SKM-1 (cell line): ENCODE results near the gene RNASE2.
A peak's percentile ranks its signal among the peaks of the same experiment; 100 is the strongest.
"Not testable (repeated sequence)": the region's sequence is repeated elsewhere in the genome, so short reads cannot be mapped to it uniquely, and the experiment has no call there.

Experiments
- DNase-seq: peaks from one replicate; lab custom pipeline; 2025; ENCODE audit not compliant: unreplicated experiment; lab: John Stamatoyannopoulos, UW

RNASE2 gene

DNA sequence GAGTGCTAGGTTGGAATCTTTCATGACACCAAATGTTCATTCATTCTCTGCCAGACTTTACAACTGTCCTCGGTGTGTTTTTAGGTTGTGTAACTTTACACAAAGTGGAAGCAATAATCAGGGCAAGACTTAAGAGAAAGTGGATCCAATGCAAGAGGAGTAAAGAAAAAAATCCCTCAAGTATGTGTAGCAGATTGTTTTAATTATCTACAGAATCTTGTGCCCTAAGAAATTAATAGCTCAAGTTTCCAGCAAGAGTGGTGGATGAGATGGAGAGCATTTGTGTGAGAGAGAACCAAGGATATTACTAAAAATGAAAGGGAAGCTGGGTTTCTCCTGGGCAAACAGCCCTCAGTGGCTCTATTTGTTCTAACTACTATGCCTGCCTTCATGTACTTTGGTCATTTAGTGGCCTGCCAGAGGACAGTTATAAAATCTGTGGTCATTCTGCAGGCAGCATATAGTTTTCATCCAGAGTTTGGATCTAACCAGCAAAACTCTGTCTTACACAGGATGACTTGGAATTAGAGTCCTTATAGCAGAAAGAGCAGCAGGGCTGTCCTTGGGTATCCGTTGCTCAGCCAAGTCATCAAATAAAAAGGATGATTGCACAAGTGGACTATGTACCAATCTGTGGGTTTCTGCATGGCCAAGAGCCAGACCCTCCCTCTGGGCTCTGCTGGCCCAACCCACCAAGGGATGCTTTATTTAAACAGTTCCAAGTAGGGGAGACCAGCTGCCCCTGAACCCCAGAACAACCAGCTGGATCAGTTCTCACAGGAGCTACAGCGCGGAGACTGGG lies at the start of gene RNASE2:
RNASE2 (plus strand) TSS at position 752 of the 802 bp plus-strand sequence. CDS start 285 bp downstream, outside the sequence.
- DNase-seq, result peak; percentile 51

DNA sequence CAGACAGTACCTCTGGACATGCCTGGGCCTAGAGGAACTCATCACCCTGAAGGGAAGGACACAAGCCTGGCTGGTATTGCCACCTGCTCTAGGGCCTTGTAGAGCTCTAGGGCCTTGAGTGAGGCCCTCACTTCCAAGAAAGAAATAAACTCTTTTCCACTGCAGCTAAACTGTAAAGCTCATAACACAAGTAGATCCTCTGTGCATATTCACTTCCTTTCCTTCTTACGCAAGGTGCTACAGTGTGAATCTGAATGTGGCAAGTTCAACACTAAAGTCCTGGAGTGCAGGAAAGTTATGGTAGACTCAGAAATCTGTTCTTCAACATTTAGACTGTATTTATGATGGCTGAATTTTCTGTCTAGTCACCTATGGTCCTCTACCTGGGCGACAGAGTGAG lies 49.6 kb upstream of the RNASE2 start:
- DNase-seq, result peak; percentile 16

DNA sequence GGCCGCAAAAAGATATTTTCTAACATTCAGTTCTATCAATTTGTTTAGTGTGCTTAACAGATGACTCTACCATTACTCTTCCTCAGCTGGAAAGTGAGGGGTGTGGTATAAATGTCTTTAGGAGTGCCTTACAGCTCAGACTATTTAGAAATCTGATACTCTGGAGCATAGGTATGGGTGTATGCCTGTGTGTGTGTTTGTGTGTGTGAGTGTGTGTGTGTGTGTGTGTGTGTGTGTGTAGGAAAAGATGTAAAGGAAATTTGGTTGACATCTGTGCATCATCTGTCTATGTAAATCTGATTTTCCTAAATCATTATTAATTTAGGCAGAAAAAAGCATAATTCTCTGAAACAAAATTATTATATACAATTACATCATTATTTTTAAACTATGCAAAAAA lies 48.1 kb upstream of the RNASE2 start:
- DNase-seq, result no peak

DNA sequence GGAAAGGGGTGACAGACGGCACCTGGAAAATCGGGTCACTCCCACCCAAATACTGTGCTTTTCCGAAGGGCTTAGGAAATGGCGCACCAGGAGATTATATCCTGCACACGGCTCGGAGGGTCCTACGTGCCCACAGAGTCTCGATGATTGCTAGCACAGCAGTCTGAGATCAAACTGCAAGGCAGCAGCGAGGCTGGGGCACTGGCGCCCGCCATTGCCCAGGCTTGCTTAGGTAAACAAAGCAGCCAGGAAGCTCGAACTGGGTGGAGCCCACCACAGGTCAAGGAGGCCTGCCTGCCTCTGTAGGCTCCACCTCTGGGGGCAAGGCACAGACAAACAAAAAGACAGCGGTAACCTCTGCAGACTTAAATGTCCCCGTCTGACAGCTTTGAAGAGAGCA lies 44.5 kb upstream of the RNASE2 start:
- DNase-seq, result not testable (repeated sequence)

DNA sequence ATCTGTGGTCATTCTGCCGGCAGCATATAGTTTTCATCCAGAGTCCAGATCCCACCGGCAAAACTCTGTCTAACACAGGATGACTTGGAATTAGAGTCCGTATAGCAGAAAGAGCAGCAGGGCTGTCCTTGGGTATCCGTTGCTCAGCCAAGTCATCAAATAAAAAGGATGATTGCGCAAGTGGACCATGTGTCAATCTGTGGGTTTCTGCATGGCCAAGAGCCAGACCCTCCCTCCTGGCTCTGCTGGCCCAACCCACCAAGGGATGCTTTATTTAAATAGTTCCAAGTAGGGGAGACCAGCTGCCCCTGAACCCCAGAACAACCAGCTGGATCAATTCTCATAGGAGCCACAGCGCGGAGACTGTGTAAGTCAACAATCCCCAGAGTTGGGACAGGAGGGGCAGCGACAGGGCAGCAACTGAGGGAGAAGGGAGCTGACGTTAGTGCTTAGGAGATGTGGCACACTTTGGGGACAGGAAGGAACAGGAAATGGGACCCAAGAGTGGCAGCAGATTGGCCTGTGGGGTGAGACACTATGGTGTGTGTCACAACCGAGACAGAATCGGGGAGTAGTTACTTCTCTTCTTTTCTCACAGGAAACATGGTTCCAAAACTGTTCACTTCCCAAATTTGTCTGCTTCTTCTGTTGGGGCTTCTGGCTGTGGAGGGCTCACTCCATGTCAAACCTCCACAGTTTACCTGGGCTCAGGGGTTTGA lies 36.1 kb upstream of the RNASE2 start:
- not testable (repeated sequence) for DNase-seq

DNA sequence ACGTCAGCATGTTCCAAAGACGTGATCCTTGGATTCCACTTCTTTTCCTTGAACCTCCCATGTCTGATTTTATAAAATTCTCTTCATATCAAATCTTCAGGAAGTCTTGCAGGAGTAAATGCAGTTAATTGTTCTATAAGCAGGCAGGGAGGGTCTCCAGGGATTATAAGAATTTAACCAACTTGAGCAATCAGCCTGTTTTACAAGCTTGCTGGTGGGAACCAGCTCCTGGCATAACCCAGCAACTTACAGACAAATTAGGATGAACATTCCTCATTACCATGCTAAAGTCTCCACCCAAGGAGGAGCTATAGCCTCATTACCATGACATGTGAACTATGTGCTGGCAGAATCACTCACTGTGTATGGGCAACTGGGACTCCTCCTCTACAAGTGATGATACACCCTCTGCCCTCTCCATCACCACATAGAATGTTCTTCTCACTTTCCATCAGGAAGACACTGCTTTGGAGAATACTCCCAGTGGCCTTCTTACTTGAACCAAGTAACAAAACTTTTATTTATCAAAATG lies 31.5 kb upstream of the RNASE2 start:
- DNase-seq, result not testable (repeated sequence)

DNA sequence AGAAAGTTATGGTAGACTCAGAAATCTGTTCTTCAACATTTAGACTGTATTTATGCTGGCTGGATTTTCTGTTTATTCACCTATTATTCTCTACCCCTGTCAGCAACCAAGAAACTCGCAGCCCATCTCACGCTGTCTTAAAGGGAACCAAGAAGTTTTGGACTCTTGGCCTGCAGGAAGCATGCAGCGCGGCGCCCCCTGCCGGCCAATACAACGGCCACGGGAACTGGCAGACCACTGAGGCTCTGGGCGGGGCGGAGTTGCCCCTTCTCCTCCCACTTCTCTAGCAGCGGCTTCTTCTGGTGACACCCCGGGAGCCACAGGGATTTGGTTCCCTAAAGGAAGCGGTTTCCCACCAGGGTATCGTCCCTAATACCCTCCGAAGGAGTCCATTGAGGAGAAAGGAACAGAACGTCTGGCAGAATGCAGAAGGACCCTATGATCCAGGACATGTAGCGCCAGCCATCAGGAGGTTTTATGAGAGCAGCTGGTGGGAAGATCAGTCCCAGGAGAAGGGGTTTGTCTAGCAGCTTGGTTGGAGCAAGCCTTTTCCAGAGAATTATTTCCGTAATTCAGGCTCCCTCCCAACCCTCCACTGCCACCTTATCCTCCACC lies 21.0 kb upstream of the RNASE2 start:
- no peak for DNase-seq

DNA sequence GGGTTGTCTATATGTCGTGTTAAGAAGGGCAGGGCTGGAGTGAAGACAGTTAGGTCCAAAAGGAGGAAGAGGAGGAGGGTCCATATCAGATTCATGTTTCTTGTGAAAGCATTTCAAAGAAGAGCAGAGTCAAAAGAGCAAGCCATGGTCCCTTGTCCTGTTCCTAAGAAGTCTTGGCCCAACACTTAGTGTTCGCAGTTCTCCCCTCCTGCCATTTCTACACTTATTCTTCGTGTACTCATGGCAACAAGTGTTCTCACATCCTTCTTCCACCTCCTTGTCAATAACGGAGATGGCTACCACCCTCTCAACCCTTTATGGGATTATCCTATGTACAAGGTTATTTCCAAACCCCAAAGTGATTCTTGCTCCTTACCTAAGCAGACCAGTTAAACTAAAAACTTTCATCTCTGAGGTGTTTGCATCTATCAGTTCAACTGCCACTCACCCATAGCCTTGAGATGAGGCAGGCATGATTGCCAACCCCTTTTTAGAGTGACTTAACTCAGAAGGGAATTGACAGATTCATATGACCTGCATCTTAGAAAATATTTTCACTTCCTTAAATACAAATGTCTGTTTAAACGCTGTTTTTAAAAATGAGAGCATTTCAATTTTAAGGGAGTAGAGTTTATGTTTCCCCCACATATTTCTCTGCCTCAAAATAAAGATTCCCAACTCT lies 19.8 kb upstream of the RNASE2 start:
- DNase-seq, result no peak

DNA sequence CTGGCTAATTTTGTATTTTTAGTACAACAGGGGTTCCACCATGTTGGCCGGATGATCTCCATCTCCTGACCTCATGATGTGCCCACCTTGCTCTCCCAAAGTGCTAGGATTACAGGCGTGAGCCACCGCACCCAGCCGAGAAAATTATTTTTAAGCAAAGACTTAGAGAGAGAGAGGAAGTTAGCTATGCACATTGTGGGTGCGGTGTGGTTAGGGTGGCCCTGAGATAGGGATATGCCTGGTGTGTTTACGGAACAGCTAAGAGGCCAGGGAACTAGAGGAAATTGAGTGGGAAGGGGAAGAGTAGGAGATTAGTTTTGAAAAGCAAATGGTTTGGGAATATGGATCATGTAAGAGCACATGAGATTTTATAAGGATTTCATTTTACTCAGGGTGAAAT lies 10.1 kb upstream of the RNASE2 start:
- peak; percentile 34 for DNase-seq

DNA sequence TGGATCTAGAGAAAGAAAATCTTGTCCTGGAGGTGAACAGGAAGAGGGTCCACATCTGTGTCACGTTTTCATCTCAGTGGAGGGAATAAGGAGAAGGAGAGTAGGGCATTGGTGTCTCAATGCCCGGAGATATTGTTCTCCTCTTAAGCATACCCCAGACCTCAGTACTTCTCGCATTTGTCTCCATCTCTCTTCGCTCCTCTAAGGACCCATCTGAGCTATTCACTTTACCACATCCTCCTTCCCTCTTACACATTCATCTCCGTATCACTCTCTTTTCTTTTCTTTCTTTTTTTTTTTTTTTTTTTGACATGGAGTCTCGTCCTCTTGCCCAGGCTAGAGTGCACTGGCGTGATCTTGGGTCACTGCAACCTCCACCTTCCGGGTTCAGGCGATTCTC lies 8.6 kb upstream of the RNASE2 start:
- not testable (repeated sequence) for DNase-seq

DNA sequence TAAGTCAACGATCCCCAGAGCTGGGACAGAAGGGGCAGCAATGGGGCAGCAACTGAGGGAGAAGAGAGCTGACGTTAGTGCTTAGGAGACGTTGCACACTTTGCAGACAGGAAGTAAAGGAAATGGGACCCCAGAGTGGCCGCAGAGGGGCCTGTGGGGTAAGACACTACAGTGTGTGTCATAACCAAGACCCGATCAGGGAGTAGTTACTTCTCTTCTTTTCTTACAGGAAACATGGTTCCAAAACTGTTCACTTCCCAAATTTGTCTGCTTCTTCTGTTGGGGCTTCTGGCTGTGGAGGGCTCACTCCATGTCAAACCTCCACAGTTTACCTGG lies 219 bp downstream of the RNASE2 start:
- peak; percentile 51 for DNase-seq

DNA sequence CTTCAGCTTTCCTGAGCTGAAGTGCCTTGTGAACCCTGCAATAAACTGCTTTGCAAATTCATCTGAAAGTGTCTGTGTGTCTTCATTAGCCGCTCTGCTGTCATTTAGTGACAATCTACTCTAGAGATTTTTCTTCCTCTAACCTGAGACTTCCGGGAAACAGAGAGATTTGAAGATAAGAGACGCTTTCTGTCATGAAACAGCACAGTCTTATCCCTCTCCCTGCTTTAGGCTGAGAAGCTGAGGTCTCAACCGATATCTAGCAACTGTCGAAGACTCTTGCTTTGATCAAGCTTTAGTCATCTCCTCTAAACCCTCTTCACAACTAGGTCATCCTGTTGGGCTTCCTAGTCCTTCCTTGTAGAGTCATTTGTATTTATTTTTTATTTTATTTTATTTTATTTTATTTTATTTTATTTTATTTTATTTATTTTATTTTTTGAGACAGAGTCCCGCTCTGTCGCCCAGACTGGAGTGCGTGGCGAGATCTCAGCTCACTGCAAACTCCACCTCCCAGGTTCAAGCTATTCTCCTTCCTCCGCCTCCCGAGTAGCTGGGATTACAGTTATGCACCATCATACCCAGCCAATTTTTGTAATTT lies 1.2 kb downstream of the RNASE2 start:
- no peak for DNase-seq

DNA sequence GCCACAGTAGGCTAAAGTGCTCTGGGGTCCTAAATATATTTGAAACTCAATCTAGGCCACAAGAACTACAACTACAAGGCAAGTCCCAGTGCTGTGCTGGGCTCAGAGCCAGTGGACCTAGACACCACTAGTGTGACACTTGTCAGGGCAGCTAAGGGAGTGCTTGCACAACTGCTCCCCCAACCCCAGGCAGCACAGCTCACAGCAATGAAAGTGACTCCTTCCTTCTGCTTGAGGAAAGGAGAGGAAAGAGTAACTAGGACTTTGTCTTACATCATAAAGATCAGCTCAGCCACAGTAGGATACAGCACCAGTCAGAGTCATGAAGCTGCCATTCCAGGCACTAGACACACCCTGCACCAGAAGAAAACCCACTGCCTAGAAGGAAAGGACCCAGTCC lies 3.7 kb downstream of the RNASE2 start:
- DNase-seq, result not testable (repeated sequence)

DNA sequence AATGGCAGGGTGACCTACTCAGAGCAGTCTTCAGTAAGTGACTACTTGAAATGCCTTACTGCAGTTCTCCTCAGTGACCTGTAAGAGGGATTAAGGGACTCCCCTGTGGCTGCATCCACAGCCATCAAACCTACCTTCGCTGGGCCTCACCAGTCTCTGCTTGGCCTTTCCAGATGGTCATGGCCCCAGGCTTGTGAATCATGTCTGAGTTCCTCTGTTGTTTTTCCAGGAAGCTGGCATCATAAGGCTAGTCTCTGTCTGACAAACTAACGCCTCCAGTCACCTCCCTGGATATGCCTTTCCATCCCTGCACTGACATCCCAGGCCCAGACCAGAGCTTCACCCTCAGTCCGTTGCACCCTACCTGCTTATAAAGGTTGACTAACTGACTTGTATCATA lies 14.0 kb downstream of the RNASE2 start:
- DNase-seq, result no peak

DNA sequence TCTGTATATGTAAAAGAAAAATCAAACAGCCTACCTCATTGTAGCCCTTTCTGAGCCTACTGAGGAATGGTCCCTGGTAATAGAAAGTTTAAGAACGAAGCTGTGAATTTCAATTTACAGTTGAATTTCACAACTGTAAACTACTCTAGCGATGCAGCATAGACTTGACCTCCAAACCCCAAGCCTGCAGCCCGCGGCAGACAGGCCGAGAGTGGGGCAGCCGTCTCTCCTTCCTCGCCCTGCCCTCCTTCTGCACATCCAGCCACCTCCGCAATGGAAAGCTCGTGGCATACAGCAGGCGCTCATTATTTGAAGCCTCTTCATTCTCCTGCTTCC lies 15.3 kb downstream of the RNASE2 start:
- DNase-seq, result no peak

DNA sequence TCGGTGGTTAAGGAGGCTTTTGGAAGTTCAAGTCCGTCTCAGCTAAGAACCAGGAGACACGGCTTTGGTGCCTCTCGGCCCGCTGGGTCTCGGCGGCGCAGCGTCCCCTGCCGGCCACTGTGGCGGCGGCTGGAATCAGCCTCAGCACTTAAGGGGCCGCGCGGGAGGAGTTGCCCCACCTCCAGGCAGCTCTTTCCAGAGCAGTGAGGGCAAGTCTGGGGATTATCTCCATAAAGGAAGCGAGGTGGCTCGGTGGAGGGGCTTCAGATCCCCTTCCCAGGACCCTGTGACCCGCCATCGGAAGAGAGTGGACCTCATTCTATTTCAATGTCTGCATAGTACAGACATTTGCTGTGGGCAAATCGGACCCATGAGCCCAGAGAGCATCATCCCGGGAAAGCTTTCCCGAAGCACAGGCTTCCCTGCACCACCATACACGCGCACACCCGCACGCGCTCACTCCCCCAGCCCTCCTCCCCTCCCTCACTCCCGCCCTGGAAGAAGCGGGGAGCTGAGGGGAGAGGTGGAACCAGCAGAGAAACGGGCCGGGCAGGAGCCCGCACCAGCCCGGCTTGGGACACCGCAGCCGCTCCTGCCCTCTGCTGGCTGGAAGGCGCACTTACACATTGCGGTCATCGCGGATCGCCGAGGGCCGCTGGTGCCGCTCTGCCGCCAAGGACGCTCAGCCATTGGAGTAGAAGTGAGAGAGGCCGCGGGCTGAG lies 15.9 kb downstream of the RNASE2 start:
- peak; percentile 18 for DNase-seq

DNA sequence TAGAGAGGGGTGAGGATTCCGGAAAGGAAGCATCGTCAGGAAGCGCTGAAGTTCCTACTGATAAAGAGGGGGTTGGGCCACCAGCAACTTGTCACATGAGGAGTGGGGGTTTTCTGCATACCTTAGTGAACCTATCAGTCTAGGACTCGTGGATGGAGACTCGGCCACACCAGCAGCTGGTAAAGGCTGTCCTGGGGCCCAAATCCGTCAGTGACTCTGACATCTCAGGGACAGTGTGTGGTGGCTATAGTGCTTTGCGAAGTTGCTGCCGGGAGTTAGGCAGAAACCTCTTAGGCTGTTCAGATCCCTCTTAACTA lies 16.4 kb downstream of the RNASE2 start:
- DNase-seq, result no peak

DNA sequence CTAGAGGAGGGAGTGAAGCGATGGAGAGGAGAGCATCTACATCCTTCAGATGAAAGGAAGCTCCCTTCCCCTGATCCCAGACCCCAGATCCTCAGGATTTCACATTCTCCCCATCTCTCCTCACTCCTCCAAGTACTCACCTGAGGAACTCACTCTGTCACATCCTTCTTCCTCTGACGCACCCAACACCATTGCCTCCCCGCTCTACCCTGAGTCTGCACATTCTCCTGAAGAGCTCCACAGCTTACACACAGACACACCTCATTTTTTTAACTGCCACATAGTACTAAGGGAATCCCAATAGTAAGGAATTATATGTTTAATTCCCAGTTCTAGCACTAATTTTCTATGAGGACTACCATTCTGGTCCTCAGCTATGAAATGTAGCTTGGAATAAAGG lies 18.2 kb downstream of the RNASE2 start:
- no peak for DNase-seq

DNA sequence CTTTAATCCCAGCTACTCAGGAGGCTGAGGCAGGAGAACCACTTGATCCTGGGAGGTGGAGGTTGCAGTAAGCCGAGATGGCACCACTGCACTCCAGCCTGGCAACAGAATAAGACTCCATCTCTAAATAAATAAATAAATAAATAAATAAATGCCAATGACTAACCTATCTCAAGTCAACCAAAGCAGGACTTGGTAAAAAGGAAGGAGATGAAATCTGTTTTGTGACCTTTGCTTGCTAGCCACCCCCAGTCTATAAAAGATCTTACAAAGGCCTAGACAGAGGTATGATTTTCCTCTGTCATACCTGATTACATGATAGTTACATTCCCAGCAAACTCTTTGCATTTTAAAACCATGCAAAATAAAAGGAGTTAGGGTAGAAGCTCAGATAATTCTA lies 21.0 kb downstream of the RNASE2 start:
- no peak for DNase-seq

DNA sequence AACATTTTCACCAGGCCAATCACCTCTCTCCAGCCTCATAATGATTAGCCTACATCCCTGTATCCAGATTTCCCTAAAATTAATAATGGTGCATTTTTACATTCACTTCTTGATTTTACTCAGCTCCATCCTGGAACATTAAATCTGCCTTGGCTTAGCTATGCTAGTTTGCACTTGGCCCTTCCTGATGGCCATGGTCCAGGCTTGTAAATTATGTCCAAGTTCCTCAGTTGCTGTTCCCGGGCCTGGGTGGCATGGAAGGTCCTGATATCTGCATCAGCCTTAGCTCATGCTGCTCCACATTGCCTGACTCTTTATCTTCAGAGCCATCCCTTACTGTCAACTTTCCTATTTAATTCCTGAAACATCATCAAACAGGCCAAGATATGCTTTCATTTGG lies 23.4 kb downstream of the RNASE2 start:
- DNase-seq, result no peak

DNA sequence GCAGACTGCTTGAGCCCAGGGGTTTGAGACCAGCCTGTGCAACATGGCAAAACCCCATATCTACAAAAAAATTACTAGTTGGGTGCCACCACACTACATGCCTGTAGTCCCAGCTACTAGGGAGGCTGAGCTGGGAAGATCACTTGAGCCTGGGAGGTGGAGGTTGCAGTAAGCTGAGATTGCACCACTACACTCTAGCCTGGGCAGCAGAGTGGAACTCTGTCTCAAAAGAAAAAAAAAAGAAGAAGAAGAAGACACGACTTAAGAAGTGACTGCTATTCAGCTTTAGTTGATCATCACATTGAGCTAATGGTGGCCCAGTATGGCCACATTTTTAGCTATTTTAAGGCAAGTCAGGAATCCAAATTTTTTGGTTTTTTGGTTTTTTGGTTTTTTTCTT lies 25.6 kb downstream of the RNASE2 start:
- DNase-seq, result no peak
